ENCODE results near the gene WWTR1.

WWTR1 gene

DNA sequence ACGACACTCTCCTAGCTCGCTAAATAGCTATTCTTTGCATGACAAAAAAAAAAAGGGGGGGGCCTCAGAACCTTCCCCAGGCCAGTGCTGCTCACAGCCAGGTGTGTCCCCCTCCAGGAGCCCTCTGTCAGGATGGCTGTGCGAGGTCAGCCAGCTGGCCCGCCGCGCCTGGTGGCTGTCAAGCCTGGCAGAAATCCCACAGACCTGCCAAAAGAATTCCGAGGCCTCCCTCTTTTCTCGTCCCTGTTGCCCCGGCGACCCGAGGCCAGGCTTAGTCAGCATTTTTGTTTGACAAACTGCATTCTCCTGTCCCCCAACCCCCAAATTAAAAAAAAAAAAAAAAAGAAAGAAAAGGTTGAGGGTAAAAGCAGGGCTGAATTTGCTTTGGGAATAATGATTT, 121.4 kb downstream of the WWTR1 start:
- no peaks in the 10 kb centered on the region for H3K9me3 ChIP-seq
- TF ChIP-seq, protein P1, sequence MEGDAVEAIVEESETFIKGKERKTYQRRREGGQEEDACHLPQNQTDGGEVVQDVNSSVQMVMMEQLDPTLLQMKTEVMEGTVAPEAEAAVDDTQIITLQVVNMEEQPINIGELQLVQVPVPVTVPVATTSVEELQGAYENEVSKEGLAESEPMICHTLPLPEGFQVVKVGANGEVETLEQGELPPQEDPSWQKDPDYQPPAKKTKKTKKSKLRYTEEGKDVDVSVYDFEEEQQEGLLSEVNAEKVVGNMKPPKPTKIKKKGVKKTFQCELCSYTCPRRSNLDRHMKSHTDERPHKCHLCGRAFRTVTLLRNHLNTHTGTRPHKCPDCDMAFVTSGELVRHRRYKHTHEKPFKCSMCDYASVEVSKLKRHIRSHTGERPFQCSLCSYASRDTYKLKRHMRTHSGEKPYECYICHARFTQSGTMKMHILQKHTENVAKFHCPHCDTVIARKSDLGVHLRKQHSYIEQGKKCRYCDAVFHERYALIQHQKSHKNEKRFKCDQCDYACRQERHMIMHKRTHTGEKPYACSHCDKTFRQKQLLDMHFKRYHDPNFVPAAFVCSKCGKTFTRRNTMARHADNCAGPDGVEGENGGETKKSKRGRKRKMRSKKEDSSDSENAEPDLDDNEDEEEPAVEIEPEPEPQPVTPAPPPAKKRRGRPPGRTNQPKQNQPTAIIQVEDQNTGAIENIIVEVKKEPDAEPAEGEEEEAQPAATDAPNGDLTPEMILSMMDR (IDR thresholded peaks at IDR 0.05) = no peak
- no peaks in the 10 kb centered on the region for H3K4me1 ChIP-seq (ENCODE audit: control insufficient read depth in 1 of 2, insufficient read depth in 1 of 2, low read depth in 1 of 2, low read length in 1 of 2)
- peaks cover 23% of the 10 kb centered on the region for H3K27me3 ChIP-seq
- no peak overlapping the region for H3K27ac ChIP-seq
- H3K36me3 ChIP-seq = no peaks in the 10 kb centered on the region
- no peak overlapping the region for H3K4me3 ChIP-seq (ENCODE audit: low read depth in 1 of 2, low read length in 1 of 2)

DNA sequence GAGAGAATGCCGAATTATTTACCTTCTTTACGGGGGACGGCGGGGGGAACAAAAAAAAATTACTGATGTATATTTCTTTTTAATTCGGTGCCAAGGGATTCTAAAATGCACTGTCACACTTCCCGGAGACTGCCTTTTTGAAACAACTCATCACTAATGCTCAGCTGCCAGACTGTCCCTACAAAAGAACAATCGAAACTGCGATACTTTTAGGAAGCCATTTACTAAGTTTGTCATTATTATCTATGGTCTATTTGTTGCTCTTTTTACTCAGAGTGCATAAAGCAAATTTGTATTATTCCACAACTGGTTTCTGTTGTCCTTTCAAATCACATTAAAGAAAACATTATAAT, 122.5 kb downstream of the WWTR1 start:
- H3K27me3 ChIP-seq = peaks cover 23% of the 10 kb centered on the region
- H3K9me3 ChIP-seq = no peaks in the 10 kb centered on the region
- H3K4me3 ChIP-seq (ENCODE audit: low read depth in 1 of 2, low read length in 1 of 2) = no peak overlapping the region
- H3K27ac ChIP-seq = no peak overlapping the region
- H3K36me3 ChIP-seq = no peaks in the 10 kb centered on the region
- TF ChIP-seq, protein P1 (IDR thresholded peaks at IDR 0.05) = no peak
- no peaks in the 10 kb centered on the region for H3K4me1 ChIP-seq (ENCODE audit: control insufficient read depth in 1 of 2, insufficient read depth in 1 of 2, low read depth in 1 of 2, low read length in 1 of 2)

DNA sequence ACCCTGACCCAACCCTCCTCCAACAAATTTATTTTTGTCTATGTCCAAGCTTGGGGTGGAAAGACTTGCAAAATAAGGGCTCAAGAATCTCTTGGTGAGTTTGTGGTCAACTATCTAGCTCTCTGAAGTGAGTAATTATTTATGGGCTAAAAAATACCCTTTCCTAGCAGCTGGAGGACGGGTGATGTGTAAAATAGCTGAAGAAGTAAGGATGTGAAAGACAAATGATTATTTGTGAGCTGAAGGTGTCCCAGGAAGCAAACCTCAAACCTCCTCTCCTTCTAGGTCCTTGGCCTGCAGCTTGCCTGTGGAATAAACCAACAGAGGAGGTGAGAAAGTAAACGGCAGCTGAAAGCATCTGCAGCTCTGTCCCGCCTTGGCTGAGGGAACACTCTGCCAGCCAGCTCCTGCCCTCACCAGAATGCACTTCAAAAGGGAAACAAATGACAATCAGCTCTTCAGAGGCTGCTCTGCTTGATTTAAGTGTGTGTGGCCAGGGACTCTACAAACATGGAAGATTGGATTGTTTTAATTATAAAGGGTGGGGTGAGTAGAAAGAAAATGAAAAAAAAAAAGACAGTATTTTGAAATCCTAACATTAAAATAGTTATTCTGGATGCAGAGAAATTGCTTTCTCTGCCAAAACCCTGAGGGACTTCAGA, 123.0 kb downstream of the WWTR1 start:
- H3K36me3 ChIP-seq = no peaks in the 10 kb centered on the region
- H3K27ac ChIP-seq = no peak overlapping the region
- no peaks in the 10 kb centered on the region for H3K4me1 ChIP-seq (ENCODE audit: control insufficient read depth in 1 of 2, insufficient read depth in 1 of 2, low read depth in 1 of 2, low read length in 1 of 2)
- TF ChIP-seq, protein P1 (IDR thresholded peaks at IDR 0.05) = no peak
- H3K9me3 ChIP-seq = no peaks in the 10 kb centered on the region
- H3K27me3 ChIP-seq = peaks cover 23% of the 10 kb centered on the region
- H3K4me3 ChIP-seq (ENCODE audit: low read depth in 1 of 2, low read length in 1 of 2) = no peak overlapping the region

DNA sequence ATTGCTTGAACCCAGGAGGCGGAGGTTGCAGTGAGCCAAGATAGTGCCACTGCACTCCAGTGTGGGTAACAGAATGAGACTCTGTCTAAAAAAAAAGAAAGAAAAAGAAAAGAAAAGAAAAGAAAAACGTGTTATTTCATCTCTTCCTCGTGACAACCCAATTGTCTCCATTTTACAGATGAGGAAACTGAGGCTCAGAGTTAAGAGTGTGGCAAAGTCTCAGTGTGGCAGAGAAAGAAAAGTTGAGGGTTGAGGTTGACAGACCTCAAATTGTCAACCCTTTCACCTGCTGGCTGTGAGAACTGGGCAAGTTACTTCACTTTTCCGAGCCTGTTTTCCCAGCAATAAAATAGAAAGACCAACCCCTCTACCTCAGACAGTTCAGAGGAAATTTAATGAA, 123.7 kb downstream of the WWTR1 start:
- Histone ChIP-seq H3K4me1 (ENCODE audit: control insufficient read depth in 1 of 2, insufficient read depth in 1 of 2, low read depth in 1 of 2, low read length in 1 of 2) (no peaks in the 10 kb centered on the region), H3K27ac (no peak overlapping the region), H3K4me3 (ENCODE audit: low read depth in 1 of 2, low read length in 1 of 2) (no peak overlapping the region), H3K9me3 (no peaks in the 10 kb centered on the region), H3K36me3 (no peaks in the 10 kb centered on the region), H3K27me3 (peaks cover 27% of the 10 kb centered on the region)
- TF ChIP-seq, protein P1 (IDR thresholded peaks at IDR 0.05) = no peak

DNA sequence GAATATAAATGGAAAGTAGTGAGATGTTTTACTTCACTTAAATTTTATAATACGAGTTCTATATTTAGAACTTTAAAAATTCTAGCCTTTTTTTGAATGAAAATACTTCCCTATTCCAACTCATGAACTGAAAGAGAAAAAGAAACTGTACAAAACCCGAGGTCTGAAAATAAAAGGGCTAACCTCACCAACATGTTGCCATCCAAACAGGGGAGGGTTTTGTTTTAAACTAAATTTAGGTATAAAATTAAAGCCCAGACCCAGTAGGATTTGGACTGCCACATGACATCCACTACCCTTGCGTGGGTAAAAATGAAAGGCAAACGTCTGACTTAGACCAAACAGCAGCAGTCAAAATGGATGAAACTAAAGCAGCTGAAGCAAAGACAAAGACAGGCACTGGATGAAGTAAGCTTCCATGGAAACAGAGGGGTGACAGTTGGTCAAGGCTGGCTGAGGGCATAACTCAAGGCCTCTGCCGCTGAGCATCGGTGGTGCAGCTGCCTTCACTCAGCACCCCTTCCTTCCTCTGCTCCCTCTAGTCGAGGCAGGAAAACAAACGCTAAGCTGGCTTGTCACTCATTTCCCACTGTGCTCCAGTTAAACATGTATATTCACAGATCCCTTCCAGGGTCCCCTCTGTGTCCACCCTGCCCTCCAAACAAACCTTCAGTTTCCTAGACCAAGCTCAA, 125.2 kb downstream of the WWTR1 start:
- no peaks in the 10 kb centered on the region for H3K36me3 ChIP-seq
- H3K4me1 ChIP-seq (ENCODE audit: control insufficient read depth in 1 of 2, insufficient read depth in 1 of 2, low read depth in 1 of 2, low read length in 1 of 2) = no peaks in the 10 kb centered on the region
- H3K9me3 ChIP-seq = no peaks in the 10 kb centered on the region
- H3K27ac ChIP-seq = no peak overlapping the region
- TF ChIP-seq, protein P1 (IDR thresholded peaks at IDR 0.05) = no peak
- H3K27me3 ChIP-seq = peaks cover 27% of the 10 kb centered on the region
- no peak overlapping the region for H3K4me3 ChIP-seq (ENCODE audit: low read depth in 1 of 2, low read length in 1 of 2)
